Measurements from ENCODE around the gene LRRC7.

The LRRC7 gene

GRCh38 chr1:70169018-70169839, 601.5 kb downstream of the LRRC7 start:
- DNase-seq: no peak

- no peak for DNase-seq
Measured at GRCh38 chr1:70171512-70171911, 603.8 kb downstream of the LRRC7 start.

All from hypothalamus (tissue), 51 donors.